ENCODE results near the gene PIKFYVE.

PIKFYVE gene

DNA sequence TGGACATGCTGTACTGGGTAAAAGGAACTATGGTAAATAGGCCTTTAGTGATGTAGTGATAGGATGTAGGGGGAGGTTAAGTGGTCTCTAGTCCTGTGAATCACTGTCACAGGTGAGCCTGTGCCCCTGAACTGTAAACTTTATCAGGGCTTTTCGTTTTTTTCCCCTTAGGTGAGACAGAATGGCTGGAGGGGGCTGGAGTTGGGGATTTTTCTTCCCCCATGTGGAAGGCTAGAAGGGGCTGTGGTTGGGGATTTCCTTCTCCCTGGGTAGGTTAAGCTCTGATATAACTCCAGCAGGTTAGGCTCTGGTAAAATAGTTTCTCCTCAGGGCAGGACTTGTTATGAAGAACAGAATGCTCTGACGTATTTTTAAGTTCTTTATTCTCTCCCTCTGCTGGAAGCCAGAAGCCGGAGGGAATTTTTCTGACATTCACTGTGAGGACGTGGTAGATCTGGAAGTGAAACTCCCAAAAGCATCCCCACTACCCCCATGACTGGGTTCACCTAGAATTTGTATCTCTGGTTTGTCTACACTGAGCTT, 28.5 kb downstream of the PIKFYVE start:
- Histone ChIP-seq H3K36me3 (peaks cover 83% of the 10 kb centered on the region), H3K4me1 (no peaks in the 10 kb centered on the region), H3K4me3 (no peak overlapping the region), H4K20me1 (peaks cover 64% of the 10 kb centered on the region), H3K9me3 (peaks cover 22% of the 10 kb centered on the region), H3K4me2 (no peak overlapping the region), H3K9ac (no peak overlapping the region), H3K27me3 (no peaks in the 10 kb centered on the region), H3K27ac (no peak overlapping the region)
- no peak for TF ChIP-seq Cebpa-rat (IDR thresholded peaks at IDR 0.05)

GRCh38 chr2:208295834-208296233, 29.8 kb downstream of the PIKFYVE start:
- TF ChIP-seq Cebpa-rat (IDR thresholded peaks at IDR 0.05): no peak
- Histone ChIP-seq H3K4me1 (no peaks in the 10 kb centered on the region), H4K20me1 (peaks cover 64% of the 10 kb centered on the region), H3K4me3 (no peak overlapping the region), H3K36me3 (peaks cover 83% of the 10 kb centered on the region), H3K27me3 (no peaks in the 10 kb centered on the region), H3K9me3 (peaks cover 9% of the 10 kb centered on the region; the same call in 1 of the 2 replicates), H3K27ac (no peak overlapping the region), H3K4me2 (no peak overlapping the region), H3K9ac (no peak overlapping the region)

- H3K4me3 ChIP-seq: no peak overlapping the region
- no peak for TF ChIP-seq Cebpa-rat (IDR thresholded peaks at IDR 0.05)
- no peaks in the 10 kb centered on the region for H3K27me3 ChIP-seq
- 0 out of 2 replicates have a peak, but pooled peaks cover 2% of the 10 kb centered on the region for H3K9me3 ChIP-seq
- H3K27ac ChIP-seq: no peak overlapping the region
- peaks cover 60% of the 10 kb centered on the region for H4K20me1 ChIP-seq
- H3K4me1 ChIP-seq: no peaks in the 10 kb centered on the region
- H3K9ac ChIP-seq: no peak overlapping the region
- H3K36me3 ChIP-seq: peaks cover 83% of the 10 kb centered on the region
- no peak overlapping the region for H3K4me2 ChIP-seq
Observed at GRCh38 chr2:208296610-208297009, 30.6 kb downstream of the PIKFYVE start.

DNA sequence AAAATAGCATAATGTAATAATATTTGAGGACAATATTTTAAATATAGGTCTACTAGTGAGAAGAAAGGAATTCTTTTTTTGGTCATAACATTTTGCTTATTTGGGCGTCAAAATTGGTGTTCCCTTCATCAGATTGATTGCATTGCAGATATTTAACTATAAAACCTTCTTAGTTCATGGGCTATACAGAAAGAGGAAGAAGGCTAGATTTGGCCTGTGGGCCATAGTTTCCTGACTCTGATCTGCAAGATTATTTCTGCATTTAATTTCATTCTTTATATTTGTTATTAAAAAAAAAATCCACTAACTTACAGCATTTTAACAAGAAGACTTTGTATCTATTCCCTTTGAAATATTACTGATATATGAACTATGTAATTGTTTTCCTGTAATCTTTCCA, 31.9 kb downstream of the PIKFYVE start:
- peaks cover 48% of the 10 kb centered on the region for H4K20me1 ChIP-seq
- H3K27ac ChIP-seq: no peak overlapping the region
- H3K4me2 ChIP-seq: no peak overlapping the region
- H3K27me3 ChIP-seq: no peaks in the 10 kb centered on the region
- no peak for TF ChIP-seq Cebpa-rat (IDR thresholded peaks at IDR 0.05)
- H3K9me3 ChIP-seq: no peaks in the 10 kb centered on the region
- no peaks in the 10 kb centered on the region for H3K4me1 ChIP-seq
- H3K4me3 ChIP-seq: no peak overlapping the region
- H3K9ac ChIP-seq: no peak overlapping the region
- peaks cover 86% of the 10 kb centered on the region for H3K36me3 ChIP-seq

DNA sequence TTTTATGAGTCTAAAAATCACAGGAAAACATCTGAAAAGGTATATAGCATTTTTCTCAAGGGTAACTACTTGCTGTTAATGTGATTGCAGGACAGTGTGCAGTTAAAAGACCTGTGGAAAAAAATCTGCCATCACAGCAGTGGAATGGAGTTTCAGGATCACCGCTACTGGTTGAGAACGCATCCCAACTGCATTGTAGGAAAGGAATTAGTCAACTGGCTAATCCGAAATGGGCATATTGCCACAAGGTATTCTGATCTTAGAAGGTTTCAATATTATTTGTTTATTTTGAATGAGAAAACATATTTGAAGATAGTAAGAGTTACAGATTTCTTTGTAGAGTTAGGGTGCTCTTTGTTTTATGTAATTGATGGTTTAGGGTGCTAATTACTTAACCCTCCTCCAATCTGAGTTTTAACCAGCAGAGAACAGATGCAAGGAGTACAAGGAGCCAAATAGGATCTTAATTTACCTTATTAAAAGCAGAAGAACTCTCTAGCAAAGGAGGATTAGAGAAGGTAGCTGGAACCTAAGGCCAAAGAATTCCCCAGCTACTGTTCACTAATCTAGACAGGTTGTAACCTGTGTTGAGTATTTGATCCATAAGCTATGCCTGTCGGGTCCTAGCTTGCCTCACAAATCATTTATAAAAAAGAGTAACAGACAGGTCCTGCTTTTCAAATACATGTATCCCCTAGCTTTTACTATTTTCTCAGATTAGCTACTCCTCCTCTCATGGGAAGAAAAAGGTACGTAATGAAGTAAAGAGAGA, 35.0 kb downstream of the PIKFYVE start:
- TF ChIP-seq Cebpa-rat (IDR thresholded peaks at IDR 0.05): no peak
- Histone ChIP-seq H3K4me1 (no peaks in the 10 kb centered on the region), H3K36me3 (peaks cover 79% of the 10 kb centered on the region), H3K9ac (no peak overlapping the region), H3K4me2 (no peak overlapping the region), H3K4me3 (no peak overlapping the region), H3K27ac (no peak overlapping the region), H3K9me3 (no peaks in the 10 kb centered on the region), H3K27me3 (no peaks in the 10 kb centered on the region), H4K20me1 (peaks cover 20% of the 10 kb centered on the region)

GRCh38 chr2:208304157-208304556, 38.1 kb downstream of the PIKFYVE start:
- Histone ChIP-seq H3K27me3 (no peaks in the 10 kb centered on the region), H3K4me1 (no peaks in the 10 kb centered on the region), H3K9ac (no peak overlapping the region), H4K20me1 (no peaks in the 10 kb centered on the region), H3K4me2 (no peak overlapping the region), H3K4me3 (no peak overlapping the region), H3K36me3 (peaks cover 89% of the 10 kb centered on the region), H3K27ac (no peak overlapping the region), H3K9me3 (no peaks in the 10 kb centered on the region)
- TF ChIP-seq Cebpa-rat (IDR thresholded peaks at IDR 0.05): no peak

GRCh38 chr2:208304695-208305094, 38.6 kb downstream of the PIKFYVE start:
- H3K27me3 ChIP-seq: no peaks in the 10 kb centered on the region
- H3K4me3 ChIP-seq: no peak overlapping the region
- no peak overlapping the region for H3K4me2 ChIP-seq
- no peaks in the 10 kb centered on the region for H3K4me1 ChIP-seq
- no peak overlapping the region for H3K27ac ChIP-seq
- H4K20me1 ChIP-seq: no peaks in the 10 kb centered on the region
- no peak overlapping the region for H3K9ac ChIP-seq
- no peaks in the 10 kb centered on the region for H3K9me3 ChIP-seq
- no peak for TF ChIP-seq Cebpa-rat (IDR thresholded peaks at IDR 0.05)
- peaks cover 88% of the 10 kb centered on the region for H3K36me3 ChIP-seq

GRCh38 chr2:208306291-208306690, 40.2 kb downstream of the PIKFYVE start:
- H3K27me3 ChIP-seq: no peaks in the 10 kb centered on the region
- no peaks in the 10 kb centered on the region for H3K9me3 ChIP-seq
- H3K4me3 ChIP-seq: no peak overlapping the region
- peaks cover 72% of the 10 kb centered on the region for H3K36me3 ChIP-seq
- H3K4me2 ChIP-seq: no peak overlapping the region
- H3K27ac ChIP-seq: no peak overlapping the region
- H4K20me1 ChIP-seq: no peaks in the 10 kb centered on the region
- TF ChIP-seq Cebpa-rat (IDR thresholded peaks at IDR 0.05): no peak
- no peaks in the 10 kb centered on the region for H3K4me1 ChIP-seq
- H3K9ac ChIP-seq: no peak overlapping the region

DNA sequence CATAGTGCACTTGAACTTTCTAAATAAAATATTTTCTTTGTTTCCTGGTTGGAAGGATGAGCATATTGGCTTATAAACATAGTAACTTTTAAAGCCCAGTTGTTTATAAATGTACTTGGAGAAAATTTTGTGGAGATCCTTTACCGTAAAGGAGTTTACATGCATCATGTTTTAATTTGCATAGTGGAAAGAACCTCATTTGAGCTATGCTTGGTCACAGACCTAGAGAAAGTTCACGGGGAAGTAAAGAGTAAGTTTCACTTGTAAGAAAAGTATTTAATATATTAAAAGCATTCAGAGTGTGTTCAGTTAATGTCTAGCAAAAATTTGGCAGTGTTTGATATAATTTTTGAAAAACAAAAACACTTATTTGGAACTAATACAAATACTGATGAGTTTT, 45.3 kb downstream of the PIKFYVE start:
- TF ChIP-seq Cebpa-rat (IDR thresholded peaks at IDR 0.05): no peak
- no peak overlapping the region for H3K4me2 ChIP-seq
- H4K20me1 ChIP-seq: no peaks in the 10 kb centered on the region
- no peaks in the 10 kb centered on the region for H3K27me3 ChIP-seq
- H3K9me3 ChIP-seq: peaks cover under 1% of the 10 kb centered on the region; the same call in 1 of the 2 replicates
- H3K4me3 ChIP-seq: no peak overlapping the region
- no peak overlapping the region for H3K9ac ChIP-seq
- peaks cover 57% of the 10 kb centered on the region for H3K36me3 ChIP-seq
- H3K4me1 ChIP-seq: peaks cover 23% of the 10 kb centered on the region
- no peak overlapping the region for H3K27ac ChIP-seq

DNA sequence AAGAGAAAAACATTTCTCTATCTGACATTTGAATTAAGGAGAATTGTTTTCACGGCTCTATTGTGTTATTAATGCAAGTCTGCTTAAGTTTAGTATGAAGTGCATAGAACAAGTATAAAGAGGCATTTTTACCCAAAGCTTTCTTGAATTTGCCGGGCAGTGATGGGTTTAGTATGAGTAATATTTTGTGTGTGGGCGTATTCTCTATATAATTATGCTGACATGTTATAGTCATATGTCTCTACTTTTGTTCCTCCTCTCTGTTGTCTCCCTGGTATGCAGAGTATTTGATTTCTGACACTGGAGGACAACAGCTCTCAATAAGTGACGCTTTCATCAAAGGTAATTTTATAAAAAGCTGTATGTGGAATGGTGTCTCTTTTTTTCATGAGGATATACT, 45.9 kb downstream of the PIKFYVE start:
- no peaks in the 10 kb centered on the region for H3K27me3 ChIP-seq
- H3K9ac ChIP-seq: no peak overlapping the region
- no peak overlapping the region for H3K4me2 ChIP-seq
- H3K36me3 ChIP-seq: peaks cover 55% of the 10 kb centered on the region
- no peak overlapping the region for H3K4me3 ChIP-seq
- H3K4me1 ChIP-seq: peaks cover 23% of the 10 kb centered on the region
- no peak for TF ChIP-seq Cebpa-rat (IDR thresholded peaks at IDR 0.05)
- no peaks in the 10 kb centered on the region for H4K20me1 ChIP-seq
- H3K27ac ChIP-seq: no peak overlapping the region
- peaks cover 5% of the 10 kb centered on the region; the same call in 1 of the 2 replicates for H3K9me3 ChIP-seq

Measured in BLaER1 (cell line).